A673 (cell line): ENCODE data around the gene FJX1. TPM values are rescaled to one million over a fixed set of nuclear protein-coding genes. Genes with fewer than 3 reads are reported as not detected.

Source experiments
- BruUV-seq: library from RNA; stranded (reverse); fragments of 400-500 nt; replicated peaks from 2 replicates; lab custom pipeline; 2021; lab: Mats Ljungman, UMichigan
- CTCF ChIA-PET: fragments of 300-600 bp; sonication (Branson Sonifier 250); formaldehyde crosslinking; loops from one replicate; lab custom pipeline; 2022; ENCODE audit warnings: antibody characterized with exemption; lab: Charles Lee
- POLR2A ChIA-PET: fragments of 300-600 bp; sonication (Branson Sonifier 250); formaldehyde crosslinking; loops from one replicate; lab custom pipeline; 2022; ENCODE audit warnings: antibody characterized with exemption; ENCODE audit not compliant: low non-redundant PET; lab: Charles Lee
- DNase-seq: peaks from one replicate; pipeline ENCODE4 v3.0.0-alpha.2; 2015; ENCODE audit warnings: low spot score
- H3K27ac ChIP-seq: fragments of 200-600 bp; sonication (generic); 2 replicates; pipeline ENCODE4 v1.5.1; 2016; ENCODE audit warnings: mixed run types, low read depth, mild to moderate bottlenecking, mixed read lengths, antibody characterized with exemption, low read length; ENCODE audit not compliant: poor library complexity, severe bottlenecking
- H3K27me3 ChIP-seq: fragments of 200-600 bp; sonication (generic); replicated peaks from 2 replicates; pipeline ENCODE4 v1.6.1; 2017; ENCODE audit warnings: mixed run types, low read depth, mild to moderate bottlenecking, mixed read lengths, antibody characterized with exemption, low read length; ENCODE audit not compliant: insufficient read depth, poor library complexity
- H3K36me3 ChIP-seq: fragments of 200-600 bp; sonication (generic); 2 replicates; pipeline ENCODE4 v1.6.1; 2016; ENCODE audit warnings: mixed run types, mild to moderate bottlenecking, mixed read lengths, antibody characterized with exemption, low read length; ENCODE audit not compliant: insufficient read depth, poor library complexity, severe bottlenecking
- H3K4me1 ChIP-seq: fragments of 200-600 bp; sonication (generic); 2 replicates; pipeline ENCODE4 v1.6.1; 2017; ENCODE audit warnings: mixed run types, mild to moderate bottlenecking, mixed read lengths, antibody characterized with exemption, low read length; ENCODE audit not compliant: insufficient read depth, poor library complexity, severe bottlenecking
- H3K4me3 ChIP-seq: fragments of 200-600 bp; sonication (generic); 2 replicates; pipeline ENCODE4 v1.5.1; 2016; ENCODE audit warnings: low read depth, mixed run types, mild to moderate bottlenecking, mixed read lengths, low read length; ENCODE audit not compliant: poor library complexity, severe bottlenecking
- H3K9me3 ChIP-seq: fragments of 200-600 bp; sonication (generic); 2 replicates; pipeline ENCODE4 v1.6.1; 2016; ENCODE audit warnings: mixed run types, low read depth, mild to moderate bottlenecking, mixed read lengths, antibody characterized with exemption, low read length; ENCODE audit not compliant: poor library complexity, severe bottlenecking
- CTCF ChIP-seq: fragments of 300-800, 200-600 bp; sonication (generic); conservative IDR thresholded peaks from 2 replicates; pipeline ENCODE4 v1.5.1; 2017; ENCODE audit warnings: low read depth, mild to moderate bottlenecking, antibody characterized with exemption, low read length, moderate library complexity, mixed read lengths
- EZH2 ChIP-seq: fragments of 200-600 bp; sonication (generic); IDR thresholded peaks from 2 replicates; pipeline ENCODE4 v1.6.1; 2017; ENCODE audit warnings: borderline replicate concordance, low read depth, mild to moderate bottlenecking, mixed read lengths, antibody characterized with exemption, low read length; ENCODE audit not compliant: poor library complexity, severe bottlenecking
- intact Hi-C: fragments of 100-400 bp; cut with micrococcal nuclease; formaldehyde crosslinking; loops from one replicate; pipeline ENCODE4 v1.10.0; 2022; ENCODE audit not compliant: unreplicated experiment
- total RNA-seq: library from RNA; stranded (reverse); gene quantifications from 2 replicates; pipeline ENCODE4 v1.2.3, GENCODE V29; 2021

Gene FJX1
- total RNA-seq, 1 experiment from 2014 or later, result 50.1 TPM

- no peak overlapping the region for H3K27ac ChIP-seq
- ChIA-PET CTCF (interaction anchor here (0.6 kb wide), 1 partner anchor 222 kb away, joined by 3 read pairs; no protein-coding TSS in a partner anchor), POLR2A (interaction anchor here (0.5 kb wide), 1 partner anchor 212 kb away, joined by 5 read pairs; no protein-coding TSS in a partner anchor)
- no peak for DNase-seq
- no peaks in the 10 kb centered on the region for H3K36me3 ChIP-seq
- H3K9me3 ChIP-seq, result no peaks in the 10 kb centered on the region
- TF ChIP-seq EZH2, result no peak
- TF ChIP-seq CTCF, result no peak
- H3K4me1 ChIP-seq, result no peaks in the 10 kb centered on the region
- BruUV-seq, result no TSS peak
- H3K27me3 ChIP-seq, result peaks cover 49% of the 10 kb centered on the region
- intact Hi-C loops, result loop anchor here (10.0 kb wide), 1 partner anchor 765 kb away; no protein-coding TSS in a partner anchor
- no peak overlapping the region for H3K4me3 ChIP-seq
These were observed 8.6 kb upstream of the FJX1 start for GRCh38 chr11:35609656-35610055.

GRCh38 chr11:35610631-35611030 is 7.6 kb upstream of the FJX1 start:
- CTCF ChIA-PET, result interaction anchor here (0.6 to 1.0 kb wide), 2 partner anchors 212 to 521 kb away, joined by 4 to 7 read pairs; no protein-coding TSS in a partner anchor
- H3K27me3 ChIP-seq, result peaks cover 50% of the 10 kb centered on the region
- no peak overlapping the region for H3K27ac ChIP-seq
- POLR2A ChIA-PET, result no interaction called here
- H3K36me3 ChIP-seq, result no peaks in the 10 kb centered on the region
- H3K4me3 ChIP-seq, result no peak overlapping the region
- intact Hi-C loops, result loop anchor here (10.0 kb wide), 1 partner anchor 764 kb away; no protein-coding TSS in a partner anchor
- peaks cover 1% of the 10 kb centered on the region for H3K4me1 ChIP-seq
- BruUV-seq, result no TSS peak
- DNase-seq, result no peak
- no peaks in the 10 kb centered on the region for H3K9me3 ChIP-seq
- TF ChIP-seq CTCF (no peak), EZH2 (no peak)

- H3K36me3 ChIP-seq, result no peaks in the 10 kb centered on the region
- DNase-seq, result no peak
- intact Hi-C loops, result loop anchor here (10.0 kb wide), 1 partner anchor 763 kb away; no protein-coding TSS in a partner anchor
- no peak overlapping the region for H3K27ac ChIP-seq
- no peaks in the 10 kb centered on the region for H3K9me3 ChIP-seq
- CTCF ChIA-PET, result interaction anchor here (1.0 kb wide), 1 partner anchor 520 kb away, joined by 4 read pairs; no protein-coding TSS in a partner anchor
- H3K4me3 ChIP-seq, result no peak overlapping the region
- TF ChIP-seq EZH2 (no peak), CTCF (no peak)
- peaks cover 50% of the 10 kb centered on the region for H3K27me3 ChIP-seq
- POLR2A ChIA-PET, result no interaction called here
- BruUV-seq, result no TSS peak
- H3K4me1 ChIP-seq, result peaks cover 12% of the 10 kb centered on the region
These were observed 6.5 kb upstream of the FJX1 start for GRCh38 chr11:35611741-35612140.
